NCI-H345 treated with DMSO at 0.1 percent for 48 hours (cell line): ENCODE measurements around the gene SLC13A3.
A peak's percentile ranks its signal among the peaks of the same experiment; 100 is the strongest.

ENCODE experiments used
- DNase-seq: peaks from one replicate; lab custom pipeline; 2025; ENCODE audit not compliant: unreplicated experiment; lab: John Stamatoyannopoulos, UW

SLC13A3 gene

GRCh38 chr20:46581391-46581790 lies 69.9 kb downstream of the SLC13A3 start:
- no peak for DNase-seq

GRCh38 chr20:46580613-46581205 lies 70.5 kb downstream of the SLC13A3 start:
- no peak for DNase-seq

DNA sequence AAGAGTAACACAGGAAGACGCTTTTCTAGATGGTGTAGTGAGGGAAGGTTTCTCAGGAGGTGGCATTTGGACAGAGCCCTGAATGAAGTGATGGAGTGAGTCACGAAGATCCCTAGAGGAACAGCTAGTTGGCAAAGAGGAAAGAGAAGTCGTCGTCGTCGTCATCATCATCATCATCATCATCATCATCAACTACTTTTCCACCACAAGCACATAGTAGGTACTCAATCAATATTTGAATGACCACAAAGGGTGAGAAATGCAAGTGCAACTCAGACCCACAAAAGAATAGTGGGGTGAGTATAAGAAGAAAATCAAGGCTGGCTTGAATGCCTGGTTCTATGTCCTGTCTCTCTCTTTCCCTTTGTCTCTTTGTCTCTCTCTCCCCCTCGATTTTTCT lies 72.5 kb downstream of the SLC13A3 start:
- DNase-seq: no peak

- DNase-seq: no peak
Observed at GRCh38 chr20:46576774-46577395, 74.4 kb downstream of the SLC13A3 start.

DNA sequence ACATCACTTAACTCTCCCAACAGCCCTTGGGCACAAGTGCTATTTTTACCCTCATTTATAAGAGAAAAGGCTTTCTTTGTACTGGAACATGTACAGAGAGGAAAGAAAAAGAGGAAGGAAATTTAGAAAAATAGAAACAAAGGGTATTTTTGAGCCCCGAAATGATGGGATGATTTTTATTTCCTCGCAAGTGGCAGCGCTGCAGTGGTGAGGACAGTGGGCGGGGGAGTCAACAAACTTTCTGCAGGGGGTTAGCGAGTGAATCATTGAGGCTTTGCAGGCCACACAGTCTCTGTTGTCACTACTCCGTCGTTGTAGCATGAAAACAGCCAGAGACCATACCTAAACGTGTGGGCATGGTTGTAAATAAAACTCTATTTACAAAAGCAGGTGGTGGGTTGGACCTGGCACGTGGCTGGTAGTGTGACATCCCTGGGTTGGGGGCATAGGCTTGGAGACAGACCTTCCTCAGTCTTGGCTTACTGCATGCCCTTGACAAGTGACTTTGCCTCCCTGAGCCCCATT lies 75.3 kb downstream of the SLC13A3 start:
- no peak for DNase-seq

GRCh38 chr20:46575394-46575793 lies 75.9 kb downstream of the SLC13A3 start:
- DNase-seq: no peak

DNA sequence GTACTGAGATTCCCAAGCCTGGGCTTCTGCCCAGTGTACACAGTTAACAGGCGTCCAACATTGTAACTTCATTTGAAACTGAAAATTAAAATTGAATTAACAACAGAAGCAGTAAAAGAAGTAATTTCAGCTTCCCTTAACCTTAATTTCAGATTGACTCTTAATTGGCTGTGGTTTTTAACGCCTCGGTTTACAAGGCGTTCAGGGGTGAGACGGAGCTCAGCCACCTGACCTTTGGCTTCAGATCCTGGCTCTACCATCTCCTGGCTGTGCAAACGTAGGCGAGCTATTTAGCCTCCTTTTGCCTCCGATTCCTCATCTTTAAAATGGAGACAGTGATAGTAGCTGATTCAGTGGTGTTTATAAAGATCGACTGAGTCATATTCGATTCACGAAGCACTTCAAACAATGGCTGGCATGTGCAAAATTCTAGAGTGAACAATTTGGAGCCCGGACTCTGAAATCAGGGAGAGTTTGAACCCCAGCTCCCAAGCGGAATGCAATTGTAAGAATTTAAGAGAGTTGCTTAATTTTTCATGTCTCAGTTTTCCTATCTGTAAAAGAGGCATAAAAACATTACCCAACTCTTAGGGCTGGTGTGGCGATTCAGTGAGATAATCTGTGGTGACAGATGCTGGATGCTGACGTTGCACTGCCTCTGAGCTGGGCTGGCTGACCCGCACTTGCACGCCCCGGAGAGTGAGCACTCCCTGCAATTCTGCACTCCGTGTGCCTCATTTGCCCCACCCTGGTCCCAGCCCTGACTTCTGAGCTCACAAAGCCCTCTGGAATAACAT lies 77.3 kb downstream of the SLC13A3 start:
- DNase-seq: no peak

- no peak for DNase-seq
Observed at GRCh38 chr20:46573234-46573633, 78.0 kb downstream of the SLC13A3 start.

DNA sequence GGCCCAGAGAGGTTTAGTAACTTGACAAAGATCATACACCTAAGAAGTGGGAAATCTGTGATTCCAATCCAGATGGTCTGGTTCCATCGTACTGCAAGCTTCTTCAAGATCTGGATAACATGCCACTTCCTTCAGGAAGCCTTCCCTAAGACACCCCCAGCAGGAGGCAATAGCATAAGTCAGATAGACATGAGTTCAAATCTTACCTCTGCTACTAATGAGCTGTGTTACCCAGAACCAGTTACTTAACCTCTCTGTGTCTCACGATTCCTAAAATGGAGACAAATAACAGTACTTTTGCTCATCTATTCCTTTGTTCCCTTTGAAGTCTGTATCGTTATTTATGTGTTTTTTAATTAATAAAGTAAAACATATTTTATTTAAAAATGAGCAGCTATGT lies 78.5 kb downstream of the SLC13A3 start:
- no peak for DNase-seq

GRCh38 chr20:46572153-46572552 lies 79.1 kb downstream of the SLC13A3 start:
- DNase-seq: no peak

GRCh38 chr20:46571418-46571817 lies 79.8 kb downstream of the SLC13A3 start:
- DNase-seq: no peak

GRCh38 chr20:46570956-46571355 lies 80.3 kb downstream of the SLC13A3 start:
- no peak for DNase-seq

GRCh38 chr20:46569961-46570360 lies 81.3 kb downstream of the SLC13A3 start:
- no peak for DNase-seq

DNA sequence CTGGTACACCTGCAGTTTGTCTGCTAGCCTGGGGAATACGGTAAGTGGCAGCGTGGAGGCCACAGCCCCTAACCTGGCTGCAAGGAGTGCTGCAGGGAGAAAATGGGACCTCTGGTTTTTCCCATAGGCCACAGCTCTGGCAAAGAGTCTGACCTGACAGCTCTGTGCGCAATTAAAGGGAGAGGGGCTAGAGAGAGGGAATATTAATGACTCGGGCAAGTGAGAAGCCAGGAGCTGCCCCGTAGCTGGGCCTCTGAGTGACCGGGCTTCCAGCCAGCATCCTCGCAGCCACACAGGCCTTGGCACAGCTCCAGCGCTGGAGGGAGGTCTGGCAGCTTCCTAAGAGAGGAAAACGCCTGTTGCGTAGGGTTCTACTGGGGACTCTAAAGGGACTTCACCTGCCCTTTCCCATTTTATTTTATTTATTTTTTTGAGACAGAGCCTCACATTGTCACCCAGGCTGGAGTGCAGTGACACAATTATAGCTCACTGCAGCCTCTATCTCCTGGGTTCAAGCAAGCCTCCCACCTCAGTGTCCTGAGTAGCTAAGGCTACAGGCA lies 82.6 kb downstream of the SLC13A3 start:
- peak; percentile 92 for DNase-seq

GRCh38 chr20:46566125-46566524 lies 85.1 kb downstream of the SLC13A3 start:
- no peak for DNase-seq

DNA sequence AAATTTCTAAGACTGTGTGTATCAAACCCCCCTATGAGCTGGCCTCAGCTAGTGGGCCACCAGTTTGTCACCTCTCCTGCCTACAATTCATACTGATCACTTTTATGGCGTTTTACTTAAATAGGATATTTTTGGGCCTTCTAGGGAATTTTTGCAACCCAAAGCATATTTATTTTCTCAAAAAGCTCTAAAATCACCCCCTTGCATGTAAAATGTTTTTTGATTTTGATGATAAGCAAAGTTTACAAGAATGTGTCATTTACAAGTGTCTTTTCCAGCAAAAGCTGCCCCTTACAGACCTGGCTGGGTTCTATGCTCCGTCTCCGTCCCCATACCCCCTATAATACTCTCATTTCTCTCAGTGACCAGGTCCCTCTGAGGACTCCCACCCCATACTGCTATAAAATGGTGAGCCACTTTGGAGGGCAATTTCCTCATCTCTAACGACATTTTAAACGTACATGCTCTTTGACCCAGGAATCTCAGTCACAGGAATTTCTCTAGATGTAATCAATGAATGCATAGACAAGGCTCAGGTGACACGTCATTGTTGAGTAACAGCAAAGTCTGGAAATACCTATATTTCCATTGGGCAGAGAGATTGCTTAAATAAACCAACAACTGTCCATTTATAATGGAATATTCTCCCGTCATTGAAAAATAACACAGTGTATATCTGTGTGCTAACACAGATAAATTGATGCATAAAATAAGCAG lies 86.9 kb downstream of the SLC13A3 start:
- no peak for DNase-seq

- no peak for DNase-seq
Observed at GRCh38 chr20:46563860-46564221, 87.4 kb downstream of the SLC13A3 start.

GRCh38 chr20:46563170-46563859 lies 87.9 kb downstream of the SLC13A3 start:
- no peak for DNase-seq

GRCh38 chr20:46562373-46563169 lies 88.7 kb downstream of the SLC13A3 start:
- DNase-seq: peak; percentile 31

GRCh38 chr20:46562009-46562372 lies 89.3 kb downstream of the SLC13A3 start:
- DNase-seq: no peak
